Suppressor macrophage treated with lipopolysaccharide for 4 hours (primary cell): Measurements from ENCODE around the gene SLC2A1.

ENCODE experiments used
- DNase-seq: peaks from one replicate; pipeline ENCODE4 v3.0.0-alpha.2; 2020

Gene SLC2A1

DNA sequence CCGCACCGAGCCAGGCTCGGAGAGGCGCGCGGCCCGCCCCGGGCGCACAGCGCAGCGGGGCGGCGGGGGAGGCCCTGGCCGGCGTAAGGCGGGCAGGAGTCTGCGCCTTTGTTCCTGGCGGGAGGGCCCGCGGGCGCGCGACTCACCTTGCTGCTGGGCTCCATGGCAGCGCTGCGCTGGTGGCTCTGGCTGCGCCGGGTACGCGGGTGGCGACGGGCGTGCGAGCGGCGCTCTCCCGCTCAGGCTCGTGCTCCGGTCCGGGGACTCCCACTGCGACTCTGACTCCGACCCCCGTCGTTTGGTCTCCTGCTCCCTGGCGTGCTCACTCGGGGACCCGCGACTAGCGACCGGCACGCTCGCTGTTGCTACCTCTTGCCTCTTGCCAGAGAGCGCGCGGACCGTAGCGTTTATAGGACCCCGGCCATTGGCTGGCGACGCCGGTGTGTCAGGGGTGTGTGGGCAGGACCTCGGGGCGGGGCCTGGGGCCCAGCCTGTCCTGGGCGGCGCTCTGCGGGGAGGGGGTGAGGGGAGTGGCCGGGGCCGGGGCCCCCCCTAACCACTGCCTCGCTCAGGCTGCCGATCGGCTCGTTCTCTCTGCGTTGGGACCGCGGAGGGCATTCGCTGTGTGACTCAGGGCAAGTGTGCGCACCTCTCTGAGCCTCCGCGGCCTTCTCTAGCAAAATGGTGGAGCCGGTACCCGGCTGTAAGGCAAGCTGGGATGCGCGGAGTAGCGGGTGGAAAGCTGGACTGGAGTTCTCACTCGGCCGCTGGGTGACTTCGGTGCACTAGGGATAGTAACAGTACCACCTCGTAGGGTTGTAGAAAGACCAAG, at the start of gene SLC2A1:
Gene SLC2A1 (minus strand): TSS at position 381 of the 832 bp plus-strand sequence. CDS start 217 bp downstream, at position 164.
- peak; percentile 90 for DNase-seq

DNA sequence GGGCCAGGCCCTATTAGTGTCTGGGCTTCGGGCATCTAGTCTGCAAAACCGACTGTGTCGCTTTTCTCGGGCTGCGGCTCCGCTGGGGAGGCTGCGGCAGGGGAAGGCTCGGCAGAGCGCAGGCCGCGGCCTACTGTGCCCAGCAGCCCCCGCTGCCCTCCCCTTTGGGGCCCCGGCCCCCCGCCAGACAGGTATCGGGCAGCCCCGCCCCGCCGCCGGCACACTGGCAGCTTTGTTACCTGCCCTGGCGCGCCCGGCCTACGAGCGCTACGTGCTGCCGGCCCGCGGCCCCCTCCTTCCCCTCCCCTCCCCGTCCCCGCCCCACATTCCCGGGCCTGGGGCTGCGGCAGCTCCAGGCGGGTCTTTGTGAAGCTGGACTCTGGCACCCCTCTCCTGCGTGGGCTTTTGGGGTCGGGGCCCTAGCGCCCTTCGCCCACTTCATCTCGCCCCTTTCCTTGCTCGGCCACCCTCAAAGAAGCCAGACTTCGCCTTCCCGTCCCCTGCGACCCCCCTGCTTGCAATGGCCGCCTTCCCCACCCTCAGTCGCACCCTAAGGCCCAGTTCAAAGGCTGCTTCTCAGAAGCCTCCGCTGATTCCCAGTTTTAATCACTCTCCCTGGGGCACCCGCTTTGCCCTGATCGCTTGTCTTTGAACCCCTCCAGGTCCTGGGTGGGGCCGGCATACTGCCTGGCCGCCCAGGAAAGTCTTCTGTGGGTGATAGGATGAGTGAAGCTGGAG, 48.9 kb upstream of the SLC2A1 start:
- no peak for DNase-seq

DNA sequence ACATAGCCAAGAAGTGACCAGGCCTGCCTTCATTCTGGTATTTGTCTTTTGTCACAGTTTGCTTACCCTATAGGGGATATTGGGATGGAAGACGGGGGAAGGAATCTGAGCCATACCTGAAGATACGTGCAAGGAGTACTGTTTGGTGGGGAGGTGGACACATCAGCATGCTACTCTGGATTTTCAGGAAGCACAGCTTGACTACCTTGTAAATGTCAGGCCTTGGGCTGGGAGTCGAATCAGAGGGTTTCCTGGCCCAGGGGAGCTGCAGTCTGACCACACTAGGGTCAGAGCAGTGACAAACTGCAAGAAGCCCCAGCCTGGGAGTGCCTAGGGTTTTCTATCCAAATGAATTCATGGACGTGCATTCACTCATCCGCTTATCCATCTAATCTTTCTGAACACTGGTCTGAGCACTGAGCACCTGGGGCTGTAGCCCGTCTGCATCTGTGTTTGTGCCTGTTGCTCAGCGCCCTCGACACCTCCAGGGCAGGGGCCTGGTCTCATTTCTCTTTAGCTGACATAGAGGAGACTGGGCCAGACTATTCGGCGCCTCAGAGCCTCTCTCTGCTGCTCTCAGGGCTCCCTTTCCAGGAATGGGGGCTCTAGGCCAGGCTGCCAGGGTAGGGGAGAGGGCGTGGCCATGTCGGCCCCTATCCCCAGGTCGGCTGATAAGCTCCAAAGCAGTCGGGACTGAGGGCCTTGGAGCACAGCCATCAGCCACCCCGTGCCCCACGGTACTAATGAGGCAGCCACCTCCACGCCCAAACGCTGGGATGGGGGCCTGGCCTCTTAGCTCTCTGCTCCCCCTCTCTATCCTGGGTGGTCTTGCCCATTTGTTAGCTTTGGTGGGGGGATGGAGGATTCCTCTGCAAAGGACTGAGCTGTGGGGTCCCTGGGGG, 47.0 kb upstream of the SLC2A1 start:
- no peak for DNase-seq

DNA sequence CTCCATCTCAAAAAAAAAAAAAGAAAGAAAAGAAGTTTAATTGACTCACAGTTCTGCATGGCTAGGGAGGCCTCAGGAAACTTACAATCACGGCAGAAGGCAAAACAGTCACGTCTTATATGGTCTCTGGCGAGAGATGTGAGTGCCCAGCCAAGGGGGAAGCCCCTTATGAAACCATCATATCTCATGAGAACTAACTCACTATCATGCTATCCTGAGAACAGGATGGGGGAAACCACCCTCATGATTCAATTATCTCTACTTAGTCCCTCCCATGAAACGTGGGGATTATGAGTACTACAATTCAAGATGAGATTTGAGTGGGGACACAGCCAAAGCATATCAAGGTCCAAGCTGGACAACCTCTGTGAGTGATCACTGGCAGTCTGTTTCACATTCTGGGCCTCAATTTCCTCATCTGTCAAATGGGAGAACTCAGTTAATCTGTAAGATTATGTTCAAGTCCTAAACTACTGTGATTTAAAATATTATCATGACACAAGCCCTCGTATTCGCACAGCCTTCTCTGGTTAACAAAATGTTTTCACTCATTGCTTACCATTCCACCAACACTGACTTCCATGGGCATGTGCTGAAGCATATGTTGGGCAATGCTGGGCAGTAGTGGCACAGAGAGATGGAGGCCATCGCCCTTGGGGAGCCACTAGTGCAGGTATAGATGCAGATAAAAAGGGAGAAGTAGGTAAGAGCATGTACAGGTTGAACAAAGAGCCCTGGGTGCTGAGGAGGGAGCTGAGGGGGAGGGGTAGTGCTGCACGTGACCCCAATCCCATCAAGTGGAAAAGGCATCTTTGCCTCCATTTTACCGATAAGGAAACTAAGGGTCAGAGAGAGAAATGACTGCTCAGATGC, 46.2 kb upstream of the SLC2A1 start:
- DNase-seq: no peak

DNA sequence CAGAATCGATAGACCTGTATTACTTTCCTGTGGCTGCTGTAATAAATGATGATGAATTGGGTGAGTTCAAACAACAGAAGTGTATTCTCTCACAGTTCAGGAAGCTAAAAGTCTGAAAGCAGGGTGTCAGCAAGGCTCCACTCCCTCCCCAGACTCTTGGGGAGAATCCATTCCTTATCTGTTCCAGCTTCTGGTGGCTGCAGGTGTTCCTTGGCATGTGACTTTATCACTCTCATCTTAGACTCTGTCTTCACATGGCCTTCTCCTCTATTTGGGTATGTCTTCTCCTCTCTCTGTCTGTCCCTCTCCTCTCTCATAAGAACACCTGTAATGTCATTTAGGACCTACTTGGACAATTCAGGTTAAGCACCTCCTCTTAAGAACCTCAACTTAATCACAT, 44.1 kb upstream of the SLC2A1 start:
- DNase-seq: no peak

DNA sequence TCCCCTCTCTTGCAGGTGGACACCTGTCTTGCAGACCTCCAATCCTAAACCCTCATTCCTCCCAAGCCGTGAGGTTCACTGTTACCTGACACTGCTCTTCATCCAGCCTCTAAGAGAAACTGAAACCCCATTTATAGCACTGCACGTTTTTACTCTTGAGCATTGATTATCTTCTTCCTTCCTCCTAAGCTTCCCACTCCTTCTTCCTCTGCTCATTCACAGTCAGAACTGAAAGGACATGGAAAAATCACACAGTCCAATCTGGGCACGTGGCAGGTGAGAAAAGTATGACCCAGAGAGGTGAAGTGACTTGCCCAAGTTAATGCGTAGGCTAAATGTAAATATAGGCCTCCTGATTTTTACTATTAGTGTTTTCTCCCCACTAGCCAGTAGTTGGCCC, 43.4 kb upstream of the SLC2A1 start:
- DNase-seq: no peak

DNA sequence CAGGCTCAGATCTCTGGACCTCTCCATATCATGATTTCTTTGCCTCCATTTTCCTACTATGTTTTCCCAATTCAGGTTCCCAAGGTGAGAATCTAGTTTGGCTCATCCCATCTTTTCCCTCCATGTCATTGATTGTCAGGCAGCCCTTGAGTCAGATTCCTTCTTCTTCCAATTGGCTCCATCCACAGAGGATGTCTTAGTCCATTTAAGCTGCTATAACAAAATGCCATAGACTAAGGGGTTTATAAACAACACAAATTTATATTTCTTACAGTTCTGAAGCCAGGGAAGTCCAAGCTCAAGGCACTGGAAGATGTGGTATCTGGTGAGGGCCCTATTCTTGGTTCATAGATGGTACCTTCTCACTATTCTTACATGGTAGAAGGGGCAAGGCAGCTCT, 42.8 kb upstream of the SLC2A1 start:
- no peak for DNase-seq

DNA sequence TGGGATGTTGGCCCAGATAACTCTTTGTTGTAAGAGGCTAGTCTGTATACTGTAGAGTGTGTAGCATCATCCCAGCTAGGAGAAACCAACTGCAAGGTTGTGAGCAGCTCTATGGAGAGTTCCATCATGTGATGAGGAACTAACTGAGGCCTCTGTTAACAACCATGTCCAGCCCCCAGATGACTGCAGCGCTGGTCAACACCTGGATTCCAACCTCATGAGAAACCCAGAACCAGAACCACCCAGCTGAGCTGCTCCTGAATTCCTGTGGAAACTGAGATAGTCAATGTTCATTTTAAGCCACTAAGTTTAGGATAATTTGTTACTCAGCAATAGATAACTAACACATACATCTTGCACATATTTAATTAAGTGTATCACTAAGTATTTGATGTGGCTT, 41.6 kb upstream of the SLC2A1 start:
- DNase-seq: no peak

DNA sequence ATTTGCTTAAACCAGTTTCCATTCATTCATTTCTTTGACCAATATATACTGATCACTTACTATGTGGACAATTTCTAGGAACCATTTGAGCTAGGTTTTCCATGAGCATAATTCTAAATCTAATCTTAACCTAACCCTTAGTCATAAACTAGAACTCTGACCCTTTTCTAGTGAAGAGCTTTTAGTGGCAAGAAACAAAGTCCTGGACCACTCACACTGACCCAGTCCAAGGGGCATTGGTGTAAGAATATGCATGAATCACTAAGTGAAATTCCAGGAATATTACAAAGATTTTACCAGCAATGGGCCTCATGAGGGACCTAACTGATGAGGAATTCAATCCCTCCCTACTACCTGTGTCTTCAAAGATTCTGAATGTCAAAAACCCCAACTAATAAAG, 40.6 kb upstream of the SLC2A1 start:
- no peak for DNase-seq

DNA sequence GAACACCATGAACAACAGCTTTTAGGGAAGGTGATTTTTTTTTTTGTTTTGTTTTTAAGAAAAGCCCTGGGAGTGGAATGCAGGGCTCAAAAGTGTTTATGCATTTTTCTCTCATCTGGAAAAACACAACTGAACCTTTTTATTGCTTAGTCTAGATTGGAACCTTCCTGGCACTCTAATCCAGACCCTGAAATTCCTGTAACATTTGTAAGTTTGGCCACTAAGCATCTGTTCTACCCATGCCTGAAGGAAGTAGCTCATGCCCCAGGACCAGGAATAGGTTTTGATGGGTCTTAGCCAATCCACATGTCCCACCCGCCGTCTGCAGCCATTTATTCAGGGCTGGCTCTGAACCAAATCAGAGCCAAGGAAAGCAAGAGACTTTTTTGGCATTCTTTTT, 39.7 kb upstream of the SLC2A1 start:
- DNase-seq: no peak

DNA sequence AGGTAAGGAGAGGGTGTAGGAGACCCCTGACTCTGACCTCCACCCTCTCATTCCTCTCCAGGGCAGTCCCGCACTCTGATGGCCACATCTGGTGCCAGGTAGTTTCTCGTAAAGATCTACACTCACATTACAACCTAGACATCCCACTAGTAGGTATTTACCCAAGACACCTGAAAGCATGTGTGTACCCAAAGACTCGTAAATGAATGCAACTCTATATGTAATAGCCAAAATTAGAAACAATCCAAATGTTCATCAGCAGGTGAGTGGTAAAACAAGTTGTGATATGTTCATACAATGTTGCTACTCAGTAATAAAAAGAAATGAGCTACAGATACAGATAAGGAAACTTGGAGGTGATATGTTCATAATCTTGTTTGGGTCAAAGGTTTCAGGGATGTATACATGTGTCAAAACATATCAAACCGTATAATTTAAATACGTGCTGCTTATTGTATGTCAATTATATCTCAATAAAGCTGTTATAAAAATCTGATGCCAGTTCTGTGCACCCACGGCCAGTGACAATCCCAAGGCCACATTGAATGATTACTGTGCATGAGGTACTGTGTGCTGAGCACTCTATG, 37.8 kb upstream of the SLC2A1 start:
- DNase-seq: no peak

DNA sequence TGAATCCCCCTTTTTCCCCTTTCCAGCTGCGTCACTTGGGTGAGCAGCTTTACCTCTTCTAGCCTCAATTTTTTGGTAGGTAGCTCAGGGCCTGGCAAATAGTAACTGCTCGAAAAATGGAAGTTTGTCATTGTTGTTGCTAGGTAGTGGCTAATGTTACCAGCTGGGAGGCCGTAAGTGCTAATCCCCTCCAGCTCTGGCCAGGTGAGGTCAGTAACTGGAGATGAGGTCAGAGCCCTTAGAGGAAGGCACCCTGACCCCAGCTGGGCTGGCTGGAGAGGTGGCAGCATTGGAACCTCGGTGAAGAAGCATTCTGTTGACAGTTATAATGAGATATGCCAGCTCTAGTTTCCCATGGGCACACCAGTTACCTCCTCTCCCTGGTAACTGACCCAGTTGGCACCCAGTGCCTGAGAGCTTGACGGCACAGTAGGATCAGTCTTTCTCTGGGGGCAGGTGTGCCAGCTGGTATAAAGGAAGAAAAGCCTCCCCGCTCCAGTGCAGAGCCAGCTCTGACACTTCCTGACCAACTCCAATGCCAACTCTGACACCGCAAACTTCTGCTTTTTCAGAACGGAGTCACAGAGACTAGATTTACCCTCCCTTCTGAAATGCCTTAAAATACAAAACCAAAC, 35.0 kb upstream of the SLC2A1 start:
- DNase-seq: peak; percentile 46

DNA sequence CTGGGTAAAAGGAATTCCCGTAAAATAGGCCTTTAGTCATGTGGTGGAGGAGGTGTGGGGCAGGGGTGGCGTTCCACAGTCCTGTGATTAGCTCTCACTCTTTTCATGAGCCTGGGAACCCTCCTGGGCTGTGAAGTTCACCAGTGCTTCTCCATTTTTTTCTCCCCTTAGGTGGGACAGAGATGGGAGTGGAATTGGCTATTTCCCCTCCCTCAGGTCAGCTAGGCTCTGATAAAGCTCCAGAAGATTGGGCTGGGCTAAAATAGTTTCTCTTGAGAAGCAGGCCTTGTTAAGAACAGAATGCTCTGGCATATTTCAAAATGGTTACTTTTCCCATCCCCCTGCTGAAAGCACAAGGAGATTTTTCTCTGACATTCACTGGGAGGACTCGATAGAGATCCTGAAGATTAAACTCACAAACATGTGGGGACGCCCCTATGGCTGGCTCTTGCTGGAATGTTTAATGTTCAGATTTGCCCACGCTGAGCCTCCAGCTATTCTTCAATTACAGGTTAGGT, 33.4 kb upstream of the SLC2A1 start:
- no peak for DNase-seq

DNA sequence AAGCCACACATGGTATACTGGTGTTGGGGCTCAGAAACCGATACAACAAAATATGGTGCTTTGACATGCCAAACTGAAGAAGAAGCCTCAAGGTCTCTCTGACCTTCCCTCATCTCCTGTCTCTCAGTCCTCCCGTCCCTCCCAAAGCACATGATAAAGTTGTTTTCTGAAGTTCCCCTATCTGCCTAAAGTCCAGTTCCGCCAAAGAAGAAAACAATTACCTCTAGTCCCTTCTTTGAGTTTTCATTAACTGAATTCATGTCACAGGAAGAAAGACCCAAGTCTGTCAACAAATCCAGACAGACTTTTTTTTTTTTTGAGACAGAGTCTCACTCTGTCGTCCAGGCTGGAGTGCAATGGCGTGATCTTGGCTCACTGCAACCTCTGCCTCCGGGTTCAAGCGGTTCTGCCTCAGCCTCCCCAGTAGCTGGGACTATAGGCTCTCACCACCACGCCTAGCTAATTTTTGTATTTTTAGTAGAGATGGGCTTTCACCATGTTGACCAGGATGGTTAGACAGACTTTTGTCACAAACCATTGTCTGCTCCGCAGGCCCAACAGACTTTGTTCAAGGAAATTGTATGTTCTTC, 32.2 kb upstream of the SLC2A1 start:
- no peak for DNase-seq

DNA sequence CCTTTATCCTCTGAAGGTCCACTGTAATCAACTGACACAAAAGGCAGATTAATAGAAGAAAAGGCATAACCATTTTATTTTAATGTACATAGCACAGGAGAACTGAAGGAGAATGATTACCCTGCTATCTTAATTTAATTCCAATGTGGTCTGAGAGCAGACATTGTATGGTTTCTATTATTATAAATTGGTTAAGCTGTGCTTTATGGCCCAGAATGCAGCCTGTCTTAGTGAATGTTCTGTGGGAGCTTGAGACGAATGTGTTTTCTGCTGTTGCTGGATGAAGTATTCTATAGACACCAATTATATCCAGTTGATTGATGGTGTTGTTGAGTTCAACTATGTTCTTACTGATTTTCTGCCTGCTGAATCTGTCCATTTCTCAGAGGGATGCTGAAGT, 25.0 kb upstream of the SLC2A1 start:
- no peak for DNase-seq

DNA sequence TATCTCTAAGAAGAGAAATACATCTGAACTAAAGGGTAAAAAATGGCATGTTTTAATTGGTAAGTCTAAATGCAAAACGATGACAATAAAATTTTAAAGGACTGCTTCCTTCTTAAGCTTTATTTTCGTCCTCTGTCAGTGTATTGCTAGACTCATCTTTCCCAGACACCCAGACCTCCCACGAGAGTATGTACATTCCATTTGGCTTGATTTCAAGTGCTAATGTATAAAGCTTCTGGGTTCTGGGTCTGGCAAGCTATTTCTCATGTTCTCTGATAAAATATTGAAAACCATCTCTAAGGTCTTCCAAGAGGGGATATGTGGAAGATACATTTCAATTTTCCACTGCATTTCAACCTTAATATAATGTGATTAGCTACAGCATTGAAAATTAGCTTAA, 24.6 kb upstream of the SLC2A1 start:
- DNase-seq: no peak

DNA sequence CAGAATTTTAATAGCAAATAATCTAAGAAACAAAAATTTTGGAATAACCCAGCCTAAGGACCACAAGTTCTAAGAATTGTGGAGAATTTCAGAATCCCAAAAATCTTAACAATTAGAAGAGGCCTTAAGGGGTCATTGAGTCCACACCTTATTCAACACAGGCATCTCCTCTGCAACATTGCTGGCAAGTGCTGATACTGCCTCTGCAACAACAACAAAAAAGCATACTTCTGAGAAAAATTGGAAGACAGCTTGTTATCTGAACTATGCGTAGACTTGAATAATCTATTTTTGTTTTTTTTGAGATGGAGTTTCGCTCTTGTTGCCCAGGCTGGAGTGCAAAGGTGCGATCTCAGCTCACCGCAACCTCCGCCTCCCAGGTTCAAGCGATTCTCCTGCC, 24.0 kb upstream of the SLC2A1 start:
- no peak for DNase-seq

DNA sequence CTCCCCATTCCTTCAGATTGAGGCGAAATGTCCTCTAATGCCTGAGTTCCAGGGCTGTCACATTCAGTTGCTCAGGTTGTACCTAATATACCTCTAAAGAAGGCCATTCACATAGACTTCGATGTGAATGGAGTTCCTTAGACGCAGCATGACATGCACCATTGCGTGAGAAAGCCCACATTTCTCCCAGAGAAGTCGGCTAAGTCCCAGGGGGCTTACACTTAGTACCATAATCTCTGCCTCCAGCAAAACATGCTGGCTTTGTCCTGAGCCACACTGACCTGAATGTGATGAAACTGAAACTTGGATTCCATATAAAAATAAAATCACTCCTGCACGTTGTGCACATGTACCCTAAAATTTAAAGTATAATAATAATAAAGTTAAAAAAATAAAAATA, 23.2 kb upstream of the SLC2A1 start:
- DNase-seq: no peak

DNA sequence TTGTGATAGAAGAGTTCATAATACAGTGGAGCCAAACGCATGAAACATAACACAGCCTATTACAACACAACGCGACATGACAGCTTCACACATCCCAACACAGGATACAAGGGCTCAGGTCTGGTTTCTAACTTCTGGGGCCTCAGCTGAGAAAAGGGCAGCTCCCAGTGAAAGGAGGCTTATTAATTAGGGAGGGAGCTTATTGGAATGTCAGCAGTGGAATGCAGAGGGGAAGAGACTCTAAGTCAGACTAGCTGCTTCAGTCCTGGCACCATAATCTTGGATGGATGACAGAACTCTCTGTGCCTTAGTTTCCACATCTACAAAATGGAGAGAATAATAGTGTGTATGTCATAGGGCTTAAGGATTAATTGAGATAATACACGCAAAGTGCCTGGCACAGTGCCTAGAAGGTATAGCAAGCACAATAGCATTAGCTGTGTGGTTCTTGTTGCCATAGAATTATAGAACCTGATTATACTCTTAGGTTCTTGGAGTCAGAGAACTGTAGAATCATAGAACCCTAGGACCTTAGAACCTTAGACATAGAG, 22.7 kb upstream of the SLC2A1 start:
- DNase-seq: no peak
